Smooth muscle cell (in vitro differentiated cells): ENCODE data around the gene PPP4R3C. TPM values are rescaled to one million over a fixed set of nuclear protein-coding genes. Genes with fewer than 3 reads are reported as not detected.

Experiments used
- DNase-seq: peaks from one replicate; lab custom pipeline; 2025; ENCODE audit not compliant: unreplicated experiment; lab: John Stamatoyannopoulos, UW
- H2AFZ ChIP-seq: fragments of 200-600 bp; sonication (generic); 2 replicates; pipeline ENCODE4 v1.6.0; 2016; ENCODE audit warnings: antibody characterized with exemption, low read depth, mild to moderate bottlenecking
- H3F3A ChIP-seq: fragments of 200-600 bp; sonication (generic); 2 replicates; pipeline ENCODE4 v1.6.0; 2017; ENCODE audit warnings: antibody characterized with exemption, low read depth
- H3K27ac ChIP-seq: fragments of 200-600 bp; sonication (generic); 2 replicates; pipeline ENCODE4 v1.5.1; 2016; ENCODE audit warnings: low read depth, mild to moderate bottlenecking
- H3K27me3 ChIP-seq: fragments of 200-600 bp; sonication (generic); 2 replicates; pipeline ENCODE4 v1.6.1; 2016; ENCODE audit warnings: low read depth, mild to moderate bottlenecking
- H3K36me3 ChIP-seq: fragments of 200-600 bp; sonication (generic); 2 replicates; pipeline ENCODE4 v1.5.1; 2016; ENCODE audit warnings: low read depth
- H3K4me1 ChIP-seq: fragments of 200-600 bp; sonication (generic); 2 replicates; pipeline ENCODE4 v1.5.1; 2016; ENCODE audit warnings: low read depth
- H3K4me2 ChIP-seq: fragments of 200-600 bp; sonication (generic); 2 replicates; pipeline ENCODE4 v1.6.0; 2016; ENCODE audit warnings: mild to moderate bottlenecking
- H3K4me3 ChIP-seq: fragments of 200-600 bp; sonication (generic); 2 replicates; pipeline ENCODE4 v1.5.1; 2016; ENCODE audit warnings: mild to moderate bottlenecking
- H3K79me2 ChIP-seq: fragments of 200-600 bp; sonication (generic); 2 replicates; pipeline ENCODE4 v1.6.0; 2016; ENCODE audit warnings: low read depth, mild to moderate bottlenecking
- H3K9ac ChIP-seq: fragments of 200-600 bp; sonication (generic); 2 replicates; pipeline ENCODE4 v1.6.0; 2016; ENCODE audit warnings: low read depth
- H3K9me3 ChIP-seq: fragments of 200-600 bp; sonication (generic); replicated peaks from 2 replicates; pipeline ENCODE4 v1.5.1; 2016; ENCODE audit warnings: low read depth
- H4K20me1 ChIP-seq: fragments of 200-600 bp; sonication (generic); 2 replicates; pipeline ENCODE4 v1.6.0; 2016; ENCODE audit warnings: low read depth
- CTCF ChIP-seq: fragments of 200-600 bp; sonication (generic); IDR thresholded peaks from 2 replicates; pipeline ENCODE4 v1.5.1; 2017; ENCODE audit warnings: borderline replicate concordance, mild to moderate bottlenecking, antibody characterized with exemption; ENCODE audit not compliant: insufficient read depth, poor library complexity, severe bottlenecking
- polyA plus RNA-seq: library from polyadenylated mRNA; unstranded; fragments of >200 nt; fragmentation: Nextera tagmentation; extraction: Ambion mirVana; gene quantifications from 2 replicates; pipeline ENCODE4 v1.2.1, GENCODE V29; 2016
- total RNA-seq: library from RNA; depleted of rRNA; stranded (reverse); fragments of >200 nt; gene quantifications from 2 replicates; pipeline ENCODE4 v1.2.3, GENCODE V29; 2014

The PPP4R3C gene
- total and polyA plus RNA-seq, 2 experiments from 2014 or later, result not detected

GRCh38 chrX:27435031-27435430 lies 28.1 kb downstream of the PPP4R3C start:
- no peaks in the 10 kb centered on the region for H3K79me2 ChIP-seq
- H3F3A ChIP-seq, result no peaks in the 10 kb centered on the region
- no peak for DNase-seq
- no peak overlapping the region for H3K4me2 ChIP-seq
- H3K27ac ChIP-seq, result no peak overlapping the region
- no peaks in the 10 kb centered on the region for H3K27me3 ChIP-seq
- no peaks in the 10 kb centered on the region for H3K9me3 ChIP-seq
- no peaks in the 10 kb centered on the region for H3K4me1 ChIP-seq
- no peaks in the 10 kb centered on the region for H3K36me3 ChIP-seq
- no peak overlapping the region for H3K9ac ChIP-seq
- no peak overlapping the region for H2AFZ ChIP-seq
- TF ChIP-seq CTCF, result no peak
- no peak overlapping the region for H3K4me3 ChIP-seq
- H4K20me1 ChIP-seq, result no peaks in the 10 kb centered on the region

Other genes with a start within 250 kb of the PPP4R3C start
- gene DCAF8L2, start 127.0 kb upstream of the PPP4R3C start, total RNA-seq, result not detected in 2 replicates
- gene DCAF8L2, start 127.0 kb upstream of the PPP4R3C start, polyA plus RNA-seq, result not detected in 2 replicates